Bronchial epithelial cell (primary cell): ENCODE measurements around the gene RNF186. TPM values are rescaled to one million over a fixed set of nuclear protein-coding genes. Genes with fewer than 3 reads are reported as not detected.

ENCODE experiments used
- DNase-seq: peaks from one replicate; pipeline ENCODE4 v3.0.0-alpha.2; 2010; ENCODE audit warnings: low read depth
- FAIRE-seq: peaks from 2 replicates; lab custom pipeline; 2011; peaks lifted over from hg19 to GRCh38; lab: Jason Lieb, UNC
- H3K27me3 ChIP-seq: 2 replicates; pipeline ENCODE4 v1.5.1; 2011; ENCODE audit warnings: low read length; ENCODE audit not compliant: control insufficient read depth, insufficient read depth
- H3K36me3 ChIP-seq: 2 replicates; pipeline ENCODE4 v1.5.1; 2011; ENCODE audit warnings: low read length; ENCODE audit not compliant: control insufficient read depth, insufficient read depth
- H3K4me3 ChIP-seq: 2 replicates; pipeline ENCODE4 v1.5.1; 2011; ENCODE audit warnings: mild to moderate bottlenecking, low read depth, low read length, control low read depth
- CTCF ChIP-seq: IDR thresholded peaks from 2 replicates; pipeline ENCODE4 v1.5.1; 2011; ENCODE audit warnings: mild to moderate bottlenecking, moderate library complexity, low read length, control low read depth, inconsistent platforms; ENCODE audit not compliant: insufficient read depth, severe bottlenecking
- total RNA-seq: library from RNA; depleted of rRNA; stranded (reverse); fragments of >200 nt; gene quantifications from 2 replicates; pipeline ENCODE4 v1.2.1, GENCODE V29; 2014

Gene RNF186
- total RNA-seq, 1 donor from 2014 or later: not detected

- Histone ChIP-seq H3K36me3 (no peaks in the 10 kb centered on the region), H3K27me3 (no peaks in the 10 kb centered on the region), H3K4me3 (no peak overlapping the region)
- DNase-seq (no peak), FAIRE-seq (no peak)
- TF ChIP-seq CTCF: no peak
These were observed 45.7 kb downstream of the RNF186 start for GRCh38 chr1:19769211-19769932.

- DNase-seq (no peak), FAIRE-seq (no peak)
- H3K36me3 ChIP-seq: no peaks in the 10 kb centered on the region
- H3K4me3 ChIP-seq: no peak overlapping the region
- no peaks in the 10 kb centered on the region for H3K27me3 ChIP-seq
- TF ChIP-seq CTCF: no peak
These were observed 46.5 kb downstream of the RNF186 start for GRCh38 chr1:19768353-19769210.

- TF ChIP-seq CTCF: no peak
- Histone ChIP-seq H3K36me3 (no peaks in the 10 kb centered on the region), H3K27me3 (no peaks in the 10 kb centered on the region), H3K4me3 (no peak overlapping the region)
- DNase-seq (peak; percentile 90), FAIRE-seq (peak; percentile 83)
These were observed 49.5 kb downstream of the RNF186 start for GRCh38 chr1:19765623-19766022.

DNA sequence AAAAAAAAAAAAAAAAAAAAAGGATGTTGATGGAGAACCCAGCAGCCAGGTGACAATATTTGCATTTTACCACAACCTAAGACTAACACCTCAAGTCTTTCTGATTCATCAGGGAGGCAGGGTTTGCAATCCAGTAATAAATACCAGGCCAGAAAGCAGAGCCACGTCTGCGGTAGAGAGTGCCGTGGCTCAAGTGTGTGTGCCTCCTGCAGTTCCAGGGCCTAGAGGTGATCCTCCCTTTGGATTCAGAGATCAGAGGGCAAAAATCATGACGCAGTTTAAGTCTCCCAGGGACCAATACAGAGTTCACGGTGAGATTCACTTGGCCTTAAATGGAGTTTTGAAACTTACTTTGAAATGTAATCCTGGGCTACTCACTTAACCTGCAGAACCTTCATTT, 50.2 kb downstream of the RNF186 start:
- H3K36me3 ChIP-seq: no peaks in the 10 kb centered on the region
- H3K27me3 ChIP-seq: no peaks in the 10 kb centered on the region
- no peak for TF ChIP-seq CTCF
- H3K4me3 ChIP-seq: no peak overlapping the region
- FAIRE-seq: no peak
- peak; percentile 61 for DNase-seq

Other genes with a start within 250 kb of the RNF186 start
- 55.3 and 108 TPM in 2 replicates for gene NBL1, start 171.0 kb downstream of the RNF186 start, total RNA-seq
- not detected in 2 replicates for gene HTR6, start 150.4 kb downstream of the RNF186 start, total RNA-seq
- 2.6 and 5.9 TPM in 2 replicates for gene TMCO4, start 15.4 kb downstream of the RNF186 start, total RNA-seq
- 7.1 and 9.2 TPM in 2 replicates for gene OTUD3, start 67.1 kb upstream of the RNF186 start, total RNA-seq
- gene PLA2G2E, start 108.3 kb upstream of the RNF186 start, total RNA-seq: not detected in 2 replicates
- not detected in 2 replicates for gene PLA2G2A, start 164.3 kb upstream of the RNF186 start, total RNA-seq